ENCODE data around the gene GADD45G. TPM values are rescaled to one million over a fixed set of nuclear protein-coding genes. Genes with fewer than 3 reads are reported as not detected.

The GADD45G gene
- total and polyA plus RNA-seq, 2 of the 8 experiments (the other 6 are each of a cell fraction or from before 2014, with no cell fraction given) = 7.0 to 11.4 TPM

- TF ChIP-seq KDM1A (IDR thresholded peaks at IDR 0.05; ENCODE audit: borderline replicate concordance, low read length) = no peak
- TF ChIP-seq CBX5 (IDR thresholded peaks at IDR 0.05; ENCODE audit: low read depth, low read length) = no peak
- TF ChIP-seq HDAC6 (IDR thresholded peaks at IDR 0.05; ENCODE audit: low read depth, low read length) = no peak
- TF ChIP-seq, protein P1, sequence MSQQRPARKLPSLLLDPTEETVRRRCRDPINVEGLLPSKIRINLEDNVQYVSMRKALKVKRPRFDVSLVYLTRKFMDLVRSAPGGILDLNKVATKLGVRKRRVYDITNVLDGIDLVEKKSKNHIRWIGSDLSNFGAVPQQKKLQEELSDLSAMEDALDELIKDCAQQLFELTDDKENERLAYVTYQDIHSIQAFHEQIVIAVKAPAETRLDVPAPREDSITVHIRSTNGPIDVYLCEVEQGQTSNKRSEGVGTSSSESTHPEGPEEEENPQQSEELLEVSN (IDR thresholded peaks at IDR 0.05) = peak; percentile 60
- TF ChIP-seq CHD2 (IDR thresholded peaks at IDR 0.05; ENCODE audit: low read length) = 0 out of 2 replicates have a peak, but pooled peaks have one; percentile 20
These were observed 10.9 kb upstream of the GADD45G start (continued) for GRCh38 chr9:89593727-89594427.
